ENCODE data around the gene FNDC1. TPM values are rescaled to one million over a fixed set of nuclear protein-coding genes. Genes with fewer than 3 reads are reported as not detected.

FNDC1 gene
- total RNA-seq, 1 experiment from 2014 or later = not detected

DNA sequence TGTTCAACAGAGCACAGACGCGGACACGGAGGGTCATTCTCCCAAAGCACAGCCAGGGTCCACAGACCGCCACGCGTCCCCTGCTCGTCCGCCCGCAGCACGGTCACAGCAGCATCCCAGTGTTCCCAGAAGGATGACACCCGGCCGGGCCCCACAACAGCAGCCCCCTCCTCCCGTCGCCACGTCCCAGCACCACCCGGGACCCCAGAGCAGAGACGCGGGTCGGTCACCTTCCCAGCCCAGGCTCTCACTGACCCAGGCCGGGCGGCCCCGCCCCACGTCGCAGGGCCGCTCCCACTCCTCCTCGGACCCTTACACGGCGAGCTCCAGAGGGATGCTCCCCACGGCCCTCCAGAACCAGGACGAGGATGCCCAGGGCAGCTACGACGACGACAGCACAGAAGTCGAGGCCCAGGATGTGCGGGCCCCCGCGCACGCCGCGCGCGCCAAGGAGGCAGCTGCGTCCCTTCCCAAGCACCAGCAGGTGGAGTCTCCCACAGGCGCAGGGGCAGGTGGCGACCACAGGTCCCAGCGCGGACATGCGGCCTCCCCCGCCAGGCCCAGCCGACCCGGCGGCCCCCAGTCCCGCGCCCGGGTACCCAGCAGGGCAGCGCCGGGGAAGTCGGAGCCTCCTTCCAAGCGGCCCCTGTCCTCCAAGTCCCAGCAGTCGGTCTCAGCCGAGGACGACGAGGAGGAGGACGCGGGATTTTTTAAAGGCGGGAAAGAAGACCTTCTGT is 64.3 kb downstream of the FNDC1 start:
- in situ Hi-C loops (cut with HindIII; ENCODE audit: low pct_unique_long_range_greater_than_20kb, low sequenced_read_pairs) = no loop called here
- no peak for DNase-seq (ENCODE audit: low read depth)

- in situ Hi-C loops (cut with HindIII; ENCODE audit: low pct_unique_long_range_greater_than_20kb, low sequenced_read_pairs) = no loop called here
- DNase-seq (ENCODE audit: low read depth) = no peak
Measured at GRCh38 chr6:159234102-159234553, 64.9 kb downstream of the FNDC1 start.

DNA sequence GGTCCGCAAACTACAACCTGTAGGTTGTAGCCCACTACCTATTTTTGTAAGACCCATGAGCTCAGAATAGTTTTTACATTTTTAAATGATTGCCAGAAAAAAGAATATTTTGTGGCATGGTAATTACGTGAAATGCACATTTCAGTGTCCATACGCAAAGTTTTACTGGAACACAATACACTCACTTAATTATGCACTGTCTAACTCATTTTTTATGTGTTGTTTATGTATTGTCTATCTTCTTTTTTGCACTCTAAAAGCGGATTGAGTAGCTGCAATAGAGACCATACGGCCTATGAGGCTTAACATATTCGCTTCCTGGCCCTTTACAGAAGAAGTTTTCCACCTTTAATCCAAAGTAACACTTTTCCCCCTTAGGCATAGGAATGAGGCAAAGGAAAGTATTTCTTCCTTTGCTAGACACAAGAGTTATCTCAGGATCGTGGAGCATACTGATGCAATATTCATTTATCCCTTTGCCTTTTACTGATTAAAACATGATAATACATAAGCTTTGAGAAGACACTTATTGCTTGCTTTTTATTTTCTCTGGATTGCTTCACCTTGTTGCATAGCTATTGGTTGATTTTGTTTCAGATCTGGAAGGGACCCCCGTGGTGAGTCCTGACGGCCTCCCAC is 69.8 kb downstream of the FNDC1 start:
- in situ Hi-C loops (cut with HindIII; ENCODE audit: low pct_unique_long_range_greater_than_20kb, low sequenced_read_pairs) = no loop called here
- DNase-seq (ENCODE audit: low read depth) = no peak

- in situ Hi-C loops (cut with HindIII; ENCODE audit: low pct_unique_long_range_greater_than_20kb, low sequenced_read_pairs) = no loop called here
- DNase-seq (ENCODE audit: low read depth) = no peak
Measured at GRCh38 chr6:159249128-159249527, 79.9 kb downstream of the FNDC1 start.

GRCh38 chr6:159249752-159250151 is 80.6 kb downstream of the FNDC1 start:
- no peak for DNase-seq (ENCODE audit: low read depth)
- in situ Hi-C loops (cut with HindIII; ENCODE audit: low pct_unique_long_range_greater_than_20kb, low sequenced_read_pairs) = no loop called here

GRCh38 chr6:159250633-159251032 is 81.4 kb downstream of the FNDC1 start:
- DNase-seq (ENCODE audit: low read depth) = no peak
- in situ Hi-C loops (cut with HindIII; ENCODE audit: low pct_unique_long_range_greater_than_20kb, low sequenced_read_pairs) = no loop called here

DNA sequence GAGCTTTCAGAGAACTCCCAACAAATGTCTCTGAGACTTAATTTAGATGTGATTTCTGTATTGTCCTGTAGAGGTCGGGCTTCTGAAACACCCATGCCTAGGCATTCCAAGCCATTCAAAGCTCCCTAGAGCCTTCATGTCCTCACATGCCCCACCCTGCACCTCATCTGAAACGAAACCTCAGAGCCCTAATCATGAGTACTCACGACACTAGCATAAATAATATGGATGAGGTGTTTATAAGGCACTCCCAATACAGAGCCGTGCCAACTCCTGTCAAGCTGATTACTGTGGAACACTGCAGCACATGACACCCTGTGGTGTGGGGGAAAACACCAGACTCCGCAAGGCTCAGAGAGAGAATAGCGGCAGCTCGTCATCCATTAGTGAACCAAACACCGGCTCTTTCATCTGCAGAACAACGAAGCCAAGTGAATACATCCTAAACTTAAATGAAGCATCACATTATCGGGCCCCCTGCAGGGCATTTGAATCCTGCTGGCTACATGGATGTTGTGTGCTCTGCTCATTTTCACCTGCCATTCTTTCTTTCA is 83.8 kb downstream of the FNDC1 start:
- peak; percentile 51 for DNase-seq (ENCODE audit: low read depth)
- in situ Hi-C loops (cut with HindIII; ENCODE audit: low pct_unique_long_range_greater_than_20kb, low sequenced_read_pairs) = no loop called here

GRCh38 chr6:159254186-159254585 is 85.0 kb downstream of the FNDC1 start:
- DNase-seq (ENCODE audit: low read depth) = no peak
- in situ Hi-C loops (cut with HindIII; ENCODE audit: low pct_unique_long_range_greater_than_20kb, low sequenced_read_pairs) = no loop called here

- in situ Hi-C loops (cut with HindIII; ENCODE audit: low pct_unique_long_range_greater_than_20kb, low sequenced_read_pairs) = no loop called here
- no peak for DNase-seq (ENCODE audit: low read depth)
Measured at GRCh38 chr6:159255434-159255951, 86.3 kb downstream of the FNDC1 start.

DNA sequence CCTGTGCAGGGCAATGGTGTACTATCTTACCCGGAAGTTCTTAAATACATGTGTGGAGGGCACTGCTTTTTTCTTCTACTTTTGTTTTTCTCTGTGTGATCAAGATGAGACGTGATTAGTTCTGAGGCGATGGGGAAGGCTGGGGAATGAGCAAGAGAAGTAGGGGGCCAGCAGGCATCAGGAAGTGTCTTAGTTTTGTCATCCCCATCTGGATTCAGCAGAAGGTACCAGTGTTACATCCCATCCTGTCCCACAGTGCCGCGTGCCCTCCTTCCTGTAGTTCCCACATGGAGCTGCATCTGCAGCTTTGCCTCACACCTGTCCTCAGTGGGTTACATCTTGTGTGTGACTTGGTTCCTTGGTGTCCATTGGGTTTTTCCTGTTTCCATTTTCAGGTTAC is 86.9 kb downstream of the FNDC1 start:
- no peak for DNase-seq (ENCODE audit: low read depth)
- in situ Hi-C loops (cut with HindIII; ENCODE audit: low pct_unique_long_range_greater_than_20kb, low sequenced_read_pairs) = no loop called here

DNA sequence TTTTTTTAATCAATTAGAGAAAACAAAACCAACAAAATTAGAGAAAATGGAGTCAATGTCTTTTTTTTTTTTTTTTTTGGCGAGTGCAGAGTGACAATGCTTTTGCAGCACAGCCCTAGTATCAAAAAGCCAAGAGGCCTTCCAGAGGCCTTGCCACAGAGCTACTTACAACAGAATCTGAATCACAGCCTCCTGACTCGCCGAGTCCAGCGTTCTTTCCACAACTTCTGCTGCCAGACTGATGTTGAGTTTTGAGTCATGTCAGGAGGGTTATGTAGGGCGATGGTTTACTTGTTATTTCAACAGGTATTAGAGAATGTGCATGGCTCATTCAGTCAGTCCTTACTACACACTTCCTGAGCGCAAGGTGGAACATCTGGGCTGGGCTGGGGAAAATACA is 88.6 kb downstream of the FNDC1 start:
- no peak for DNase-seq (ENCODE audit: low read depth)
- in situ Hi-C loops (cut with HindIII; ENCODE audit: low pct_unique_long_range_greater_than_20kb, low sequenced_read_pairs) = no loop called here

DNA sequence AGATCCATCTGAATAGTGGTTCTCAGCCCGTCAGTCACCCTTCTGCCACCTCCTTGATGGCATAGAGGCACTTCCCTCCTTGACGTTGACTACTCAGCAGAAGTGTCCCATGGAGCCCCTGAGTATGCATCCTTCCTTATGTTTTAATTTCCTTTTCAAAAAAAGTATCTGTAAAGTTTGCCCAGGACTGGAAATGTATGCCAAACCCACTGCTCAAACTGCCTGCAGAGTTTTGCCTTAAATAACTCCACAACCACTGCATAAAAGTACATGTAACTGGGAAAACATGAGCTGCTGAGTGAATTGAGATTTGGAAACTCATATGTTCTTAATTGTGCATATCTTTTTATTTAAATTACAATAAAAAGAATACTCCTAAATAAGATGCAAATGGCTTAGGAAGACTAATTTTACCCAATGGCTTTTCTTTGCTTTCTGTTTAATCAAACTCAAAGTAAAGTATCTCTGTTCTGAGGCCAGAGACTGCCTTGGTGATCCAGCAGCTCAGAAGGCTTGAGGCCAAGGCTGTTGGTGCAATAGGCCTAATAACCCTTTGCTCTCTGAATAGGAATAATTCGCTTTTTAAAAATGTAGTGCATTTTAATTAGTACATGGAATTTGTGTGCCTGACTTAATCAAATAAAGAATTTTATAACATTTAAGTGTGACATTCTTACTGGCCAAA is 90.4 kb downstream of the FNDC1 start:
- DNase-seq (ENCODE audit: low read depth) = no peak
- in situ Hi-C loops (cut with HindIII; ENCODE audit: low pct_unique_long_range_greater_than_20kb, low sequenced_read_pairs) = no loop called here

- no peak for DNase-seq (ENCODE audit: low read depth)
- in situ Hi-C loops (cut with HindIII; ENCODE audit: low pct_unique_long_range_greater_than_20kb, low sequenced_read_pairs) = no loop called here
Measured at GRCh38 chr6:159260208-159260607, 91.0 kb downstream of the FNDC1 start.

GRCh38 chr6:159261995-159262394 is 92.8 kb downstream of the FNDC1 start:
- in situ Hi-C loops (cut with HindIII; ENCODE audit: low pct_unique_long_range_greater_than_20kb, low sequenced_read_pairs) = no loop called here
- DNase-seq (ENCODE audit: low read depth) = no peak

DNA sequence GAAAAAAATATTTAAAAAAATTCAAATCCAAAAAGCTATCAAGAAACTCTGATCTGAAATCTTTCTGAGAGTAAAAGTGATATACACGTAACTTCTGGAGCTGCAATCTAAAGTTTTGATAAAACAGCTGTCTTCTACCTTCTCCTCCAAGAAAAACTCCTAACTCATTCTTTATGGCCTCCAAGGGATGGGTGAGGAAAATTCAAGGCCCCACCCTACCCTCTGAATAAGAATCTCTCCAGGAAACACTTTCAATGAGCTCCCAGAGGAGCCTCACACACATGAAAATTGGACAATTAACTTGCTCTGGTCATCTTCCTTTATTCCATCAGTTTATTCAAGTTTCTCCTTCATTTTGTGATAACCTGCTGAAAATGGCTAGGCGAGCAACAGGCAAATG is 93.4 kb downstream of the FNDC1 start:
- no peak for DNase-seq (ENCODE audit: low read depth)
- in situ Hi-C loops (cut with HindIII; ENCODE audit: low pct_unique_long_range_greater_than_20kb, low sequenced_read_pairs) = no loop called here

DNA sequence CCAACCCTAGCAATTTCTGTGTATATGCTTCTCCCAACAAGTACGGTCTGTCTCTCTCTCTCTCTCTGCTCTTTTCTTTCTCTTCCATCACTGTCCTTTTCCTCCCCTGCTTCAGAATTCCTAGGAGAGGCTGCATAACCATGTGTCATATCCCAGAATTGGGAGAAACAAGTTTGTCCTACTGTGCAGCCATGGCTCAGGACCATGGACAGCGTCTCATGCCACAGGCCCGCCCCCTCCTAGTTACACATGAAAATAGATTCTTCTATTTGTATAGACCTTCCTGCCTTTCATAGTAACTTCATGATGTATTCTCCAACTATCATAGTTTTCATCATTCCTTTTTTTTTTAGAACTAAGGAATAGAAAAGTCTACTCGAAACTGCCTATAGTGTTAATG is 98.0 kb downstream of the FNDC1 start:
- in situ Hi-C loops (cut with HindIII; ENCODE audit: low pct_unique_long_range_greater_than_20kb, low sequenced_read_pairs) = no loop called here
- DNase-seq (ENCODE audit: low read depth) = peak; percentile 18

DNA sequence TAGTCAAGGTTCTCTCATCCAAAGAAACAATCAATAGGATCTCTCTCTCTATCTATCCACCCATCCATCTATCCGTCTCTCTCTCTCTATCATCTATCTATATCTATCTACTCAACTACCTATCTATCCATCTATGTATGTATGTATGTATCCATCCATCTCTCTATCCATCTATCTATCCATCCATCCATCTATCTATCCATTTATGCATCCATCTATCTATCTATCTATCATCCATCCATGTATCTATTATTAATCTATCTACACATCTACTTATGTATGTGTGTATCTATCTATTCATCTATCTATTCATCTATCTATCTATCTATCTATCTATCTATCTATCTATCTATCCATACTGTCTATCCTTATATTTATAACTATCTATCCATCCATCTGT is 99.3 kb downstream of the FNDC1 start:
- in situ Hi-C loops (cut with HindIII; ENCODE audit: low pct_unique_long_range_greater_than_20kb, low sequenced_read_pairs) = no loop called here
- no peak for DNase-seq (ENCODE audit: low read depth)

GRCh38 chr6:159271257-159271656 is 102.1 kb downstream of the FNDC1 start:
- no peak for DNase-seq (ENCODE audit: low read depth)
- in situ Hi-C loops (cut with HindIII; ENCODE audit: low pct_unique_long_range_greater_than_20kb, low sequenced_read_pairs) = no loop called here

- no peak for DNase-seq (ENCODE audit: low read depth)
- in situ Hi-C loops (cut with HindIII; ENCODE audit: low pct_unique_long_range_greater_than_20kb, low sequenced_read_pairs) = no loop called here
Measured at GRCh38 chr6:159278626-159279025, 109.4 kb downstream of the FNDC1 start.

Measured in Caki2 (cell line).